MG63 (cell line): ENCODE results near the gene GFOD2. TPM values are rescaled to one million over a fixed set of nuclear protein-coding genes. Genes with fewer than 3 reads are reported as not detected.
A peak's percentile ranks its signal among the peaks of the same experiment; 100 is the strongest.

ENCODE experiments used
- DNase-seq: peaks from one replicate; pipeline ENCODE4 v3.0.0-alpha.2; 2020
- H3K27me3 ChIP-seq: fragments of 250-450 bp; sonication (Bioruptor Pico); 2 replicates; pipeline ENCODE4 v1.5.1; 2020; ENCODE audit warnings: mild to moderate bottlenecking, moderate library complexity
- H3K36me3 ChIP-seq: fragments of 250-450 bp; sonication (Bioruptor Pico); 2 replicates; pipeline ENCODE4 v1.5.1; 2020; ENCODE audit warnings: mild to moderate bottlenecking, moderate library complexity
- H3K4me3 ChIP-seq: fragments of 250-450 bp; sonication (Bioruptor Pico); 2 replicates; pipeline ENCODE4 v1.5.1; 2020; ENCODE audit warnings: mild to moderate bottlenecking, moderate library complexity
- H3K9me3 ChIP-seq: fragments of 250-450 bp; sonication (Bioruptor Pico); 2 replicates; pipeline ENCODE4 v1.5.1; 2020; ENCODE audit warnings: mild to moderate bottlenecking, moderate library complexity
- total RNA-seq: library from RNA; depleted of rRNA; stranded (reverse); fragments of >200 nt; shearing (Covaris generic); gene quantifications from 2 replicates; pipeline ENCODE4 v1.2.3, GENCODE V29; 2014; ENCODE audit warnings: low replicate concordance

The GFOD2 gene
- total RNA-seq, 1 experiment from 2014 or later = 13.4 TPM

DNA sequence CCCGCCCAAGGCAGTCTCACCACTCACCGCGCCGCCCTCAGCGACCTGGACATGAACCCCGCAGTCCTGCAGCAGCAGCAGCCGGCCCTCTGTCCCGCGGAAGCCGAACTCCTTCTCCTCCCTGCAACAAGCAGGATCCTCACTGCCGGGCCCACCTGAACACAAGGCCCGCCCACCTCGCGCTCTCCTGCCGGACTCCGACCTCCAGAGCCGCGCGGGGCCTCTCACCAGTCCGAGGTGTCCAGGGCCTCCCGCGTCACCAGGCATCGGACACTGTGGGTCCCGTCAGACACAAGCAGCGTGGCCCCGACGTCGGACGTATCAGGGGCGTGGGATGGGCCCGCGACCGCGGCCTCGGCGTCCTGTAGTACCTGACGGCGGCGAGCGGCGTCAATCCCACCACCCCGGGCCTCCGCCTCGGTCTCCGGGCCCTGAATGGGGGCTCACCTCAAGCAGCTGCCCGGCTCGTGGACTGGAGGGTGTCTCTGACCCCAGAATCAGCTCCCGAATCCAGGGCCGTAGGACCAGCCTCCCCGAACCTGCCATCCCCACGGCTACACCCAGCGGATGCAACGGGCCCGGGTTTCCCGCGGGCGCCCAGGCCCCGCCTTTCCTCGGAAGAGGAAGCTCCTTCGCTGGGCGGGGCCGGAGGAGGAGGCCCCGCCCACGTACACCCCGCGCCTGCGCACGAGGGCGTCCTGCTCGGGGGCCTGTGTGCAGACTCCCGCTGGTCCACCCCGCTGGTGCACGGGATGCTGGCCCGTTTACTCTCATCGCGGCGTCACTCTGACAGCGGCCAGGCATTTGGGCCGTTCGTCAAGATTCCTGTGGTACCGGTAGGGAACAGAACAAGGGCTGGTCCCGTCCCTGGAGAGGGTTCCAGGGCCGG, 59.2 kb downstream of the GFOD2 start, which contains the start of gene ACD:
TSS of gene ACD (minus strand) at position 586 of the 889 bp plus-strand sequence. CDS start at position 546, 40 bp downstream.
- Histone ChIP-seq H3K9me3 (no peaks in the 10 kb centered on the region), H3K36me3 (no peaks in the 10 kb centered on the region), H3K4me3 (peak within 1 kb of the TSS; percentile 78), H3K27me3 (no peaks in the 10 kb centered on the region)
- peak; percentile 81 for DNase-seq

DNA sequence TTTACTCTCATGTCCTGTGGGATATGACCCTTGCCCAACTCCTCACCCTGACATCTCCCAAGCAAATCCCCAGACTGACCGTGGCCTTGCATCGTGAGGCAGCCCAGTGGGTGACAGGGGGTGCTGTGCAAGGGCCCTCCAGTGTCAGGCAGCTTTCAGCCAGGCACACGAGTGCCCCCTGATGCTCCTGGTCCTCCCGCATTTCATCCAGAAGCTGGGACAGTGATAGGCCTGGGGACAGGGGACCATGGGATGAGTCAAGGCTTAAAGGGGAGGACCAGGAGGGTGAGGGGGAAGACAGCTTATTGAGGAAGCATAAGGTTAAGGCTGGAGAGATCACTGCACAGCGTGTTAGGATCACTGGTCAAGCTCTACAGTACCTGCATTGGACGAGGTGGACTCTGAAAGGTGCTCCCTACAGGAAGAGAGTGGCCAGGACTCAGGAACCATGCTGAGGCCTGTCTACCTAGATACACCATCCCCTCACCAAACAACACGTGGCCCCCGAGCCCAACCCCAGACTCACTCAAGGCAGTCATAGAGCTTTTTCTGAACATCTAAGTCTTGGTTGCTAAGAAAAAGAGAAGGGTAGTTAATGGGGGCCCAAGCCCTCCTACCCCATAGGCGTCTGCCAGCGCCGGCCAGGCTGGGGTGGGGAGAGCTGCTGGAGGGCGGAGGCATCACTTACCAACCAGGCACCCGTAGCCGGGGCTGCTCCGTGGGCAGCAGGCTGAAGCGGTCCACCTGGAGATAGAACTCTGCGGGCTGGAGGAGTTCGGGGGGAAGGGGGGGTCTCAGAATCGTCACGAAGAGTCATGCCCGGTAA, 60.1 kb downstream of the GFOD2 start:
- DNase-seq = no peak
- no peaks in the 10 kb centered on the region for H3K27me3 ChIP-seq
- no peaks in the 10 kb centered on the region for H3K36me3 ChIP-seq
- peak overlapping the region; percentile 78 for H3K4me3 ChIP-seq
- no peaks in the 10 kb centered on the region for H3K9me3 ChIP-seq

- Histone ChIP-seq H3K36me3 (no peaks in the 10 kb centered on the region), H3K9me3 (no peaks in the 10 kb centered on the region)
Observed at GRCh38 chr16:67657751-67658518, 61.2 kb downstream of the GFOD2 start.

DNA sequence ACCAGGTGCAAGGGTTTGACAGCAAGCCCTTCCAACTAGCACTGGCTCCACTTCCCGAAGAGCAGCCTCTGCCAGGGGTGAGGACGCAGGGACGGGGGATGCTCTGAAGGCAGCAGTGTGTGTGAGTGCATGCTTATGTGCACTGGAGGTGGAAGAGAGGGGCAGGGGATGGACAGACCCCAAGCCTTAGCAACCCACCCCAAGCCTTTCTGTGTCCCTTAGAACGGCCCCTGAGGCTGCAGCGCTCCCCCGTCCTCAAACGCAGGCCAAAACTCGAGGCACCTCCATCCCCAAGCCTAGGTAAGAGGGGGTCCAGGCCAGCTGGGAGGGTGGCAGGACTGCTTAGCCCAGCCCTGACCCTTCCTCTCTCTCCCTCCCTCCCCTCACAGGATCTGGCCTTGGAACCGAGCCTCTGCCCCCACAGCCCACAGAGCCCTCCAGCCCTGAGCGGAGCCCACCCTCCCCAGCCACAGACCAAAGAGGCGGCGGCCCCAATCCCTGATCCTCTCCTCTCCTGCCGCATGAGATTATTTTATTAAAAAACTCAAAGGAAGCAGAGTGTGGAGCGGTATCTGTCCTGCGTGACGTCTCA, 62.0 kb downstream of the GFOD2 start:
- no peak for DNase-seq
- H3K4me3 ChIP-seq = no peak overlapping the region
- no peaks in the 10 kb centered on the region for H3K36me3 ChIP-seq
- H3K9me3 ChIP-seq = no peaks in the 10 kb centered on the region
- H3K27me3 ChIP-seq = no peaks in the 10 kb centered on the region

More at GRCh38 chr16:67657751-67658518, 61.2 kb downstream of the GFOD2 start:
- DNase-seq = no peak
- Histone ChIP-seq H3K27me3 (no peaks in the 10 kb centered on the region), H3K4me3 (no peak overlapping the region)

- Histone ChIP-seq H3K36me3 (no peaks in the 10 kb centered on the region), H3K27me3 (no peaks in the 10 kb centered on the region), H3K4me3 (no peak overlapping the region), H3K9me3 (no peaks in the 10 kb centered on the region)
- DNase-seq = no peak
Observed at GRCh38 chr16:67656344-67657016, 62.6 kb downstream of the GFOD2 start.

DNA sequence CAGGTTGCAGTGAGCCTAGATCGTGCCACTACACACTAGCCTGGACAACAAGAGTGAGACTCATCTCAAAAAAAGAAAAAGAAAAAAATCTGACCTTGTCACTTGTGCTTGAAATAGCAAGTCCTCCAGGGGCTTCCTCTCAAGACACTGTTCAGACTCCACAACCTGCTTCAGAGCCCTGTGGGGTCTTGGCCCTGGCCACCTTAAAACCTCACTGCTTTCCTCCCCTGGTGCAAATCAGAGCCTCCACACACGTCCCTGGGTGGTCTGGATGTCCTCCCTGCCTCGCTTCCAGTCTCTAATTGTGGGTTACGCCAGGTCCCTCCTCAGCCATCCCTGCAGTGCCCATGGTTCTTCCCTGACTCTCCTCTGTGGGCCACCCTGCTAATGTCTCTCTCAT, 63.8 kb downstream of the GFOD2 start:
- DNase-seq = no peak
- H3K36me3 ChIP-seq = no peaks in the 10 kb centered on the region
- no peaks in the 10 kb centered on the region for H3K27me3 ChIP-seq
- no peaks in the 10 kb centered on the region for H3K9me3 ChIP-seq
- no peak overlapping the region for H3K4me3 ChIP-seq

DNA sequence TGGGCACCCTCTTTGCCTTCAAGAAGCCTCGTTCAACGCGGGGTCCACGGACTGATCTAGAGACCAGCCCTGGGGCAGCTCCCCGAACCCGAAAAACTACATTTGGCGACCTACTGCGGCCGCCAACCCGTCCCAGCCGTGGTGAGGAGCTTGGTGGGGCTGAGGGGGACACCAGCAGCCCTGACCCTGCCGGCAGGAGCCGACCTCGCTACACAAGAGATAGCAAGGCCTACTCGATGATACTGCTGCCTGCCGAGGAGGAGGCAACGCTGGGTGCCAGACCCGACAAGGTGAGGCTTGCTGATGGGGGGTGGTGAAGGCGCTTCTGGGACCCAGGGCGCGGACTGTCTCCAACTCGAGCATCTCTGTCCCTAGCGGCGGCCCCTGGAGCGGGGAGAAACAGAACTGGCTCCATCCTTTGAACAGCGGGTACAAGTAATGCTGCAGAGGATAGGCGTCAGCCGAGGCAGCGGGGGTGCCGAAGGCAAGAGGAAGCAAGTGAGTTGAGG, 64.7 kb downstream of the GFOD2 start:
- no peaks in the 10 kb centered on the region for H3K27me3 ChIP-seq
- no peaks in the 10 kb centered on the region for H3K36me3 ChIP-seq
- H3K4me3 ChIP-seq = no peak overlapping the region
- H3K9me3 ChIP-seq = no peaks in the 10 kb centered on the region
- DNase-seq = no peak

- Histone ChIP-seq H3K9me3 (no peaks in the 10 kb centered on the region), H3K27me3 (no peaks in the 10 kb centered on the region), H3K4me3 (no peak overlapping the region), H3K36me3 (no peaks in the 10 kb centered on the region)
- DNase-seq = no peak
Observed at GRCh38 chr16:67653789-67654402, 65.2 kb downstream of the GFOD2 start.

GRCh38 chr16:67653128-67653788, 65.9 kb downstream of the GFOD2 start:
- no peaks in the 10 kb centered on the region for H3K9me3 ChIP-seq
- H3K36me3 ChIP-seq = no peaks in the 10 kb centered on the region
- no peak for DNase-seq
- 0 out of 2 replicates have a peak overlapping the region, but pooled peaks have one; percentile 11 for H3K4me3 ChIP-seq
- no peaks in the 10 kb centered on the region for H3K27me3 ChIP-seq

GRCh38 chr16:67652578-67653127, 66.5 kb downstream of the GFOD2 start:
- H3K4me3 ChIP-seq = no peak overlapping the region
- no peaks in the 10 kb centered on the region for H3K9me3 ChIP-seq
- H3K36me3 ChIP-seq = no peaks in the 10 kb centered on the region
- DNase-seq = no peak
- no peaks in the 10 kb centered on the region for H3K27me3 ChIP-seq

- no peak for DNase-seq
- no peaks in the 10 kb centered on the region for H3K27me3 ChIP-seq
Observed at GRCh38 chr16:67651847-67652246, 67.3 kb downstream of the GFOD2 start.

DNA sequence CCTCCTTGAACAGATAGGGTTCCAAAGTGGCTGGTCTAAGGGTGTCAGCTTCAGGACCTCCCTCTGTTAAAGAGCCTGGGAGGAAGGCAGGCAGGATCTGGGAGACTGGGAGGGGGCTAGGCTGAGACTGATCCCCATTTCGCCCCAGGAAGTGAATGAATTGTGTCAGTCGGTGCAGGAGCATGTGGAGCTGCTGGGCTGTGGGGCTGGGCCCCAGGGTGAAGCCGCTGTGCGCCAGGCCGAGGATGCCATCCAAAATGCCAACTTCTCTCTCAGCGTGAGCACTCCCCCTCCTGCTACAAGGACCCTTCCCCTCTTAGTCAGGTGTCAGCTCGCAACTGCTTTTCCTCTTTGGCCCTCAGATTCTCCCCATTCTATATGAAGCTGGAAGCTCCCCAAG, 68.1 kb downstream of the GFOD2 start:
- no peaks in the 10 kb centered on the region for H3K27me3 ChIP-seq
- H3K36me3 ChIP-seq = no peaks in the 10 kb centered on the region
- H3K4me3 ChIP-seq = no peak overlapping the region
- no peak for DNase-seq
- no peaks in the 10 kb centered on the region for H3K9me3 ChIP-seq

More at GRCh38 chr16:67651847-67652246, 67.3 kb downstream of the GFOD2 start:
- no peak overlapping the region for H3K4me3 ChIP-seq
- H3K9me3 ChIP-seq = no peaks in the 10 kb centered on the region
- no peaks in the 10 kb centered on the region for H3K36me3 ChIP-seq

- DNase-seq = no peak
- no peaks in the 10 kb centered on the region for H3K27me3 ChIP-seq
- H3K9me3 ChIP-seq = no peaks in the 10 kb centered on the region
- H3K4me3 ChIP-seq = no peak overlapping the region
- no peaks in the 10 kb centered on the region for H3K36me3 ChIP-seq
Observed at GRCh38 chr16:67650023-67650422, 69.1 kb downstream of the GFOD2 start.

DNA sequence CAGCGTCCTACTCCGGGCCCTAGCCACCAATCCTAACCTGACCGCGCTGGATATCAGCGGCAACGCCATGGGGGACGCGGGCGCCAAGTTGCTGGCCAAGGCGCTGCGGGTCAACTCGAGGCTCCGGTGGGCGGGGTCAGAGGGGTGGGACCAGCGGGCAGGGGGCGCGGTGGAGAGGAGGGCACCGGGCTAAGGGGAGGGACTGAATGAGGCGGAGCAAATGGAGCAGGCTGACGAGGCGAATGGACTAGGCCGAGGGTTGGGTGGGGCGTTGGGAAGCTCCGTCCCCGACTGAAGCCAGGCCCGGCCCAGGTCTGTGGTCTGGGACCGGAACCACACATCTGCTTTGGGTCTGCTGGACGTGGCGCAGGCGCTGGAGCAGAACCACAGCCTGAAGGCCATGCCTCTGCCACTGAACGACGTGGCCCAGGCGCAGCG, 69.6 kb downstream of the GFOD2 start:
- DNase-seq = no peak
- H3K9me3 ChIP-seq = no peaks in the 10 kb centered on the region
- no peaks in the 10 kb centered on the region for H3K36me3 ChIP-seq
- no peaks in the 10 kb centered on the region for H3K27me3 ChIP-seq
- no peak overlapping the region for H3K4me3 ChIP-seq
